ENCODE measurements around the gene HESX1. TPM values are rescaled to one million over a fixed set of nuclear protein-coding genes. Genes with fewer than 3 reads are reported as not detected.
A peak's percentile ranks its signal among the peaks of the same experiment; 100 is the strongest.

HESX1 gene
- total RNA-seq, 2 donors from 2014 or later, result 0.75 to 1.2 TPM

DNA sequence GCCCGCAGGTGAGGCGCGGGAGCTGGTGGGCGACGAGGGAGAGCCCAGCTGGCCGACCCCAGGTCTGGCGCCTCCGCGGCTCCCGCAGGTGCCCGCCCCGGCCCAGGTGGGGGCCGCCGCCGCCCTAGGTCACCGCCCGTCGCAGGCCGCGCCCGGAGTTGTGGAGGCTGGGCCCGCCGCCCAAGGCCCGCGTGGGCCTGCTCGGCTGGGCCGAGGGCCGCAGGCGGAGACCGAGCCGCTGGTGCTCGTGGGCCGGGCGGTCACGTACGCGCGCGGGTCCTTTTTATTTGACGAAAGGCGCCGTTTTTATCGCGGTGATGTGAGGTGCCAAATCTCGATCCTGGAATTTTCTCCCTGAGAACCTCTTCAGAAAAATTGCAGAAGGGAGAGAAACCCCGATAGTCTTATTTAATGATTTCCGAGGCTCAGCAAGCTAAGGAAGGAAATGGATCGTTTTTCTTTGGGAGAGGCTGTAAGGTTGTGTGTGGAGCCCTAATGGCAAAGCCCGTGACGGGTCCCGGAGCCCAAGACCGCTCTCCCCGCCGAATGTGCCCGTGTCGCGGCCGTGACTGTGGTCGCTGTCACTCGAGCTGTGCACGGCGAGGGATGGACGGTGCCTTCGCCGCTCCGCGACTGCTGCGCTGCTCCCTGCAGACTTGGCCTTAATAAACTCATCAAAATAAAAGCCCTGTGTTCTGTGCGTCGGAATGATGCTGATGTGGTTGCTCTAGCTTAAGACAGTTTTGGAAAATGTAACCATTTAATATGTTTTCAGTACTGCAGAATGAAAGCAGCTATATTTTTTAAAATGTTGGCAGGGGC lies 28.4 kb upstream of the HESX1 start:
- DNase-seq (ENCODE audit: low spot score), result peak; percentile 61
- Histone ChIP-seq H3K9me3 (no peaks in the 10 kb centered on the region), H3K27me3 (no peaks in the 10 kb centered on the region), H3K27ac (peak overlapping the region; percentile 89 to 91), H3K4me1 (peaks cover 0 to 23% of the 10 kb centered on the region in 2 donors), H3K4me3 (peak overlapping the region; percentile 71 to 78), H3K36me3 (no peaks in the 10 kb centered on the region)
- TF ChIP-seq, protein P1, sequence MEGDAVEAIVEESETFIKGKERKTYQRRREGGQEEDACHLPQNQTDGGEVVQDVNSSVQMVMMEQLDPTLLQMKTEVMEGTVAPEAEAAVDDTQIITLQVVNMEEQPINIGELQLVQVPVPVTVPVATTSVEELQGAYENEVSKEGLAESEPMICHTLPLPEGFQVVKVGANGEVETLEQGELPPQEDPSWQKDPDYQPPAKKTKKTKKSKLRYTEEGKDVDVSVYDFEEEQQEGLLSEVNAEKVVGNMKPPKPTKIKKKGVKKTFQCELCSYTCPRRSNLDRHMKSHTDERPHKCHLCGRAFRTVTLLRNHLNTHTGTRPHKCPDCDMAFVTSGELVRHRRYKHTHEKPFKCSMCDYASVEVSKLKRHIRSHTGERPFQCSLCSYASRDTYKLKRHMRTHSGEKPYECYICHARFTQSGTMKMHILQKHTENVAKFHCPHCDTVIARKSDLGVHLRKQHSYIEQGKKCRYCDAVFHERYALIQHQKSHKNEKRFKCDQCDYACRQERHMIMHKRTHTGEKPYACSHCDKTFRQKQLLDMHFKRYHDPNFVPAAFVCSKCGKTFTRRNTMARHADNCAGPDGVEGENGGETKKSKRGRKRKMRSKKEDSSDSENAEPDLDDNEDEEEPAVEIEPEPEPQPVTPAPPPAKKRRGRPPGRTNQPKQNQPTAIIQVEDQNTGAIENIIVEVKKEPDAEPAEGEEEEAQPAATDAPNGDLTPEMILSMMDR (IDR thresholded peaks at IDR 0.05), result no peak

DNA sequence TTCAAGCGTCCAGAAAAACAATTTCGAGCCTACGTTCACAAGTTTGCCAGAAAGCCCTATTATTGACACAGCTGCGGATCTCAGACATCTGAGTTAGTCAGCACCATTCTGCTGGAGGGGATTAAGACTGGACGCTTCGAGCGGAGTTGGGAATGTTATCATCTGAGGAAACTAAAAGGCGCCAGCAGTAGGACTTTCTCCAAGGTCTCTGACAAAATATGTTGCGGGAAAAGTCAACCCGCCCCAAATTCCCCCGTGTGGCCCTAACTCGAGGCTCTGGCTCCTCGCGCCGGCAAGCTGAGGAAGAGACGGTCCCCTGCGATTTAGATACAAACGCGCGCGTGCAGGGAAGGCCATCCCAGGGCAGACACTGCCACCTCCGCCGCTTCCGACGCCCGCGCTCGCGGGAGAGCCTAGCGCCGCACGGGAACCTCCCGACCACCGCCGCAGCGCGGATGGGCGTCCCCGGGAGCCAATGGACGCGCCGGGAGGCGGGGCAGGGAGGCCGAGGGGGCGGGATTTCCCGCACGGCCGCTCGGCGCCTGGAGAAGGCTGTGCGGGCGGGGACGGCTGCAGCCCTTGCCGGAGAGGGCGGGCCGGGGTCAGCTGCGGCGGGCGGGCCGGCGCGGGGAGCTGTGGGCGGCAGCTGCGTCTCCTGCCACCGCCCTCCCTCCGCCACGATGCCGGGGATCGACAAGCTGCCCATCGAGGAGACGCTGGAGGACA lies 27.6 kb upstream of the HESX1 start, which contains the start of gene APPL1:
APPL1 (plus strand) TSS at position 526 of the 726 bp plus-strand sequence; CDS start at position 681, 155 bp downstream.
- Histone ChIP-seq H3K4me3 (peak within 1 kb of the TSS; percentile 71 to 78), H3K36me3 (no peaks in the 10 kb centered on the region), H3K27me3 (no peaks in the 10 kb centered on the region), H3K4me1 (peaks cover 0 to 23% of the 10 kb centered on the region in 2 donors), H3K27ac (peak within 1 kb of the TSS; percentile 89 to 91), H3K9me3 (no peaks in the 10 kb centered on the region)
- TF ChIP-seq, protein P1 (IDR thresholded peaks at IDR 0.05), result no peak
- peak; percentile 85 for DNase-seq (ENCODE audit: low spot score)

DNA sequence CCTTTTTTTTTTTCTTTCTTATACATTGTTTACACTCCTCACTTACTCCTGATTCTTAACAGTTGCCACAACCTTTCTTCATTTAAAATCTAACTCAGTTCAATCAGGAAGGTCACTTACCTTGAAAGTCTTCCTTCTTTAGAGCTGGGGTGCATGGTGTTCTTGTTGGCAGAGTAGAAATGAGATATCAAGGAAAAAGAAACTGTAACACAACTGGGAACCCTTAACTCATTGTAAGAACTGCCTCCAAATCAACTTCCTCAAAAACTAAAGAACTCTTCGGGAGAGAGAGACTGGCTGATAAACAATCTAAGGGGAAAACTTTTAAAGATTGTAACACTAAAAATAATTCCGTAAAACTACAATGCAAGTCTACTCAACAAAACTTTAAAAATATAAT lies 26.4 kb upstream of the HESX1 start:
- no peak for DNase-seq (ENCODE audit: low spot score)
- Histone ChIP-seq H3K36me3 (no peaks in the 10 kb centered on the region), H3K27ac (no peak overlapping the region), H3K27me3 (no peaks in the 10 kb centered on the region), H3K9me3 (no peaks in the 10 kb centered on the region), H3K4me3 (no peak overlapping the region), H3K4me1 (peaks cover 0 to 23% of the 10 kb centered on the region in 2 donors)
- TF ChIP-seq, protein P1 (IDR thresholded peaks at IDR 0.05), result no peak

DNA sequence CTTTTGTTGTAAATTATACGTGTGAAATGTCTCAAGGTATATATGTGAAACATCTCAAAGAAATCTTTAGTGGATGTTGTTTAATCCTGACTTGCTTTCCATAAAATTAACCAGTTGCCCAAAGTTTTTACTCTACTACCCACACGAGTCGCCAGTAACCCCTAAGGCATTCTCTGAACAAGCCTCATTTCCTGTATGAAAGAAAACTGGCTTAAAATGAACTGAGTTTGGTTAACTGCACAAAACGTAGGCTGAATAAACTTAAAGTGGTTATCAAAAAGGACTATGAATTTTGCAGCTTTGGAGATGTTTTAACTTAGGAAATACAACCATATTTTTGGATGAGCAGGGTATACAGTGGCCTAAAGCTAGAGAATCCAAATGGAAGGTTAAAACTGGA lies 25.1 kb upstream of the HESX1 start:
- Histone ChIP-seq H3K4me1 (peaks cover 0 to 20% of the 10 kb centered on the region in 2 donors), H3K27me3 (no peaks in the 10 kb centered on the region), H3K9me3 (no peaks in the 10 kb centered on the region), H3K27ac (no peak overlapping the region), H3K36me3 (no peaks in the 10 kb centered on the region), H3K4me3 (no peak overlapping the region)
- TF ChIP-seq, protein P1 (IDR thresholded peaks at IDR 0.05), result no peak
- DNase-seq (ENCODE audit: low spot score), result no peak

DNA sequence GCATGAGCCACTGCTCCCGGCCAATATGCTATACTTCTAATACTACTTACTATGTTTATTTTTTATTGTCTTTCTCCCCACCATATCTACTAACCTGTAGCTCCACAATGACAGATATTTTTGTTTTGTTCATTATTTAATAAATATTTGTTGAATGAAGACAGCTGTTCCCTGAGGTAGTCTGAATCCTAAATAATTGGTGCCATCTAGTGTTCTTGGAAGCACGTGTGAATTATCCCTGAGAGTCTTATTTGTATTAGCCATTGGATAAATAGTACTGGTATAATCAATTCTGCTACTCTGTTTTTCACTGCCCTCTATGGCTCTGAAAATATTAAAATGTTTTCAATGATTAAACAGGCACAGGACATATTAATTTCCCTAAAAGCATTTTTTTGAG lies 22.1 kb upstream of the HESX1 start:
- Histone ChIP-seq H3K27me3 (no peaks in the 10 kb centered on the region), H3K4me3 (no peak overlapping the region), H3K36me3 (no peaks in the 10 kb centered on the region), H3K9me3 (no peaks in the 10 kb centered on the region), H3K27ac (no peak overlapping the region), H3K4me1 (peaks cover 0 to 4% of the 10 kb centered on the region in 2 donors)
- no peak for DNase-seq (ENCODE audit: low spot score)
- TF ChIP-seq, protein P1 (IDR thresholded peaks at IDR 0.05), result peak in 1 of 2 donors; percentile 43
